Measurements from ENCODE around the gene CAV2.
"Not testable (repeated sequence)": the region's sequence is repeated elsewhere in the genome, so short reads cannot be mapped to it uniquely, and the experiment has no call there.

CAV2 gene, protein sequence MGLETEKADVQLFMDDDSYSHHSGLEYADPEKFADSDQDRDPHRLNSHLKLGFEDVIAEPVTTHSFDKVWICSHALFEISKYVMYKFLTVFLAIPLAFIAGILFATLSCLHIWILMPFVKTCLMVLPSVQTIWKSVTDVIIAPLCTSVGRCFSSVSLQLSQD

GRCh38 chr7:116499168-116500077 is at the start of gene CAV2:
TSS of gene CAV2 (plus strand) at chr7:116499738. CDS start at chr7:116499782, 44 bp downstream.
- no peak for DNase-seq

- DNase-seq: no peak
These were observed 49.6 kb upstream of the CAV2 start for GRCh38 chr7:116449950-116450349.

DNA sequence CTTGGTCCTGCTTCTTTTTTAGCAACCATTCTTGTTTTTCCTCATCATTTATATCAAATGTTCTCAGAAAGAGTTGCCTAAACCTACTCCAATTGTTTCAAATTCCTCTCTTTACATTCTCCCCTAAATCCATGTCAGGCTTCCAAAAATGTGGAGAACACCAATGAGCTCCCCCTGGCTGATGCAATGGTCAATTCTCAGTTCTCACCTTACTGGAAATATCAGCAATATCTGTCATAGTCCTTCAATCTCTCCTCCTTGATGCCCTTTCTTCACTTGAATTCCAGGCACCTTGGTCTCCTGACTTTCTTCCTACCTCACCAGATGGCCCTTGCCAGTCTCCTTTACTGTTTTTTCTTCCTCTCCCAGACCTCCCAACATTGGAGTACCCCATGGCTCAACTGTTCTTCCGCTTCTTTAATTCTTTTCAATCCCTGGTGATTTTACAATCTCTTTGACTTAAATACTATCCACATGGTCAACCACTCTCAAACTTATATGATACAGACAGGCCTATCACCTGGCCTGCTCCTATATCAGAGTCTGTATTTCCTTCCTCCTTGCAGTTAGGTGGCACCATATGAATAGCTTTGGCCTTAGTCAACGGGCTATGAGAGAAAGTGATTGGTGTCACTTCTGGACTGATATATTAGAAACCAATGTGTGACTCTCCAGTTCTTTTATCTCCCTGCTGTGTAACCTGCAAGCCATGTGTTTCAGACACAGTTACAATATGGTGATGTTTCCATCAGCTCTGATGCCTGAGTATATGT is 47.4 kb upstream of the CAV2 start:
- DNase-seq: no peak

DNA sequence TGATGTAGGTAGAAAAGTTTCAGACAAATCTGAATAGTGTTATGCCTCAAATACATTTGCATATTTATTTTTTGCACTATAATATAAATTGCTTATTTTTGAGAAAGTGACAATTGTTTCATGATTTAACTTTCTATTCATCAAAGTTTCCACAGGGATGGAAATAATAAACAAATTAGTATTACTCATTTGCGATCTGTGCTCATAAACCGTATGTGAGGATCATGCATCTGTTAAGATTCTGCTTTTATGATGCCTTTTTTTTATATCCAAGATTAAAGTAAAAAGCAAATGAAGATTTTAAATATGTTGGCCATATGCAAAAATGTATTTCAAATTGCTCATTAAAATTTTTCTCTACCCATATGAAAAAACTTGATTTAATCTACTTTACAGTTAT is 45.2 kb upstream of the CAV2 start:
- DNase-seq: no peak

DNA sequence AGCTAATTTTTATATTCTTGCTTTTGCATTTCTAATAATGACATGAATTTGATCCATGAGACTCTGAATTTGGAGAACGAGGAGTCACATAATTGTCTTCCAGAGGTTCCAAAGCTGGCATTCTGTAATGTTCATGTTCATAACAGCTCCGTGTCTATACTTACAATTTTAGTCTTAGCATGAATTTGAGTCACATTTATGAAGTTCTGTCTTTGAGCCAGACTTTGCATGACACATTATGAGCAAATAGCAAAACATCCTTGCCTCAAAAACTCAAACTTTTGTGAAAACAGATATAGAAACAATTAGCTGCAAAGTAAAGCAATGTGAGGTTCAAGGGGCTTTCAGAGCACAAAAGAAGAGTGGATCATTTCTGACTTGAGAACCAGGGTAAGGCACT is 44.5 kb upstream of the CAV2 start:
- no peak for DNase-seq

- no peak for DNase-seq
These were observed 44.0 kb upstream of the CAV2 start for GRCh38 chr7:116455499-116455898.

DNA sequence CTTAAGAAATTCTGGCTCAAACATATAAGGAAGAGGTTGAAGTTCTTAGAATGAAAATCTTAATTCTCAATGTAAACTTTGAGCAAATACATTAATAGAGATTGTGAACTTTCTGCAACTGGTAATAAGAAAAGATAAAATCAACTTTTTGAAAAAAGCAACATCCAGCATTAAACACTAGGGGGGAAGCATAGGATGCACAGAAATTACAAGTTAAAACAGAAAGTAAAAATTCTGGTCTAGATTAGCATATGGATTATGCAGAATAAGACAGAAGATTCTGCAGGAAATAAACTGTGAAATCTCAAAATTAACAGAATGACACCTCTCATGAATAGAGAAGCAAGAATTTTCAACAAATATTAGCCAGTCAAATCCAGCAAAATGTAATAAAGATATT is 38.0 kb upstream of the CAV2 start:
- no peak for DNase-seq

DNA sequence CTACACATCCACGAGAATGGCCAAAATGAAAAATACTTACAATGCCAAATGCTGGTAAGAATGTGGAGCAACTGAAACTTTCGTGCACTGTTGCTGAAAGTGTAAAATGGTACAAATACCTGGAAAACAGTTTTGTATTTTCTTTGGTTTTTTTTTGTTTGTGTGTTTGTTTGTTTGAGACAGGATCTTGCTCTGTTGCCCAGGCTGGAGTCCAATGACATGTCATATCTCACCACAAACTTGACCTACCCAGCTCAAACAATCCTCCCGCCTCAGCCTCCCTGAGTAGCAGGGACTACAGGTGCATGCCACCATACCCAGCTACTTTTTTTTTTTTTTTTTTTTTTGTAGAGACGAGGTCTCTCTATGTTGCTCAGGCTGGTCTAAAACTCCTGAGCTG is 35.6 kb upstream of the CAV2 start:
- DNase-seq: no peak

- DNase-seq: no peak
These were observed 35.2 kb upstream of the CAV2 start for GRCh38 chr7:116464375-116464774.

DNA sequence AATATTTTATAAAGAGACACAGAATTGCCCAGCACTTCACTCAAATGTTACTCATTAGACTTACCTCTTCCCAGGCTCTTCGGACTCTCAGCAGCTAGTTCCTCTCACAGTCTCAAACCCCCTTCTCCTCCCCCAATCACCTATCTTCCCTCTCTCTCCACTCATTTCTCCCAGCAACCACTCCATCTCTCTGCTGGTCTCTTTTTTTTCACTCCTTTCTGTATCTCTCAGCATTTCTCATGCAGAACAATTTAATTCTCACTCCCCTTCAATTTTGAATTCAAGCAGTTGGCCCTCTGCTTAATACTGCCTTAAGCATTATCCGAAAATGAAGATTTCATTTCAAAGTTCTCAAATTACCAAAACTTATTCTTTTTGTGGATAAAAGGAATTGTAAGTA is 34.4 kb upstream of the CAV2 start:
- DNase-seq: no peak

- no peak for DNase-seq
These were observed 31.0 kb upstream of the CAV2 start for GRCh38 chr7:116468534-116468933.

- DNase-seq: no peak
These were observed 21.9 kb upstream of the CAV2 start for GRCh38 chr7:116477625-116478024.

- no peak for DNase-seq
These were observed 20.7 kb upstream of the CAV2 start for GRCh38 chr7:116478834-116479233.

DNA sequence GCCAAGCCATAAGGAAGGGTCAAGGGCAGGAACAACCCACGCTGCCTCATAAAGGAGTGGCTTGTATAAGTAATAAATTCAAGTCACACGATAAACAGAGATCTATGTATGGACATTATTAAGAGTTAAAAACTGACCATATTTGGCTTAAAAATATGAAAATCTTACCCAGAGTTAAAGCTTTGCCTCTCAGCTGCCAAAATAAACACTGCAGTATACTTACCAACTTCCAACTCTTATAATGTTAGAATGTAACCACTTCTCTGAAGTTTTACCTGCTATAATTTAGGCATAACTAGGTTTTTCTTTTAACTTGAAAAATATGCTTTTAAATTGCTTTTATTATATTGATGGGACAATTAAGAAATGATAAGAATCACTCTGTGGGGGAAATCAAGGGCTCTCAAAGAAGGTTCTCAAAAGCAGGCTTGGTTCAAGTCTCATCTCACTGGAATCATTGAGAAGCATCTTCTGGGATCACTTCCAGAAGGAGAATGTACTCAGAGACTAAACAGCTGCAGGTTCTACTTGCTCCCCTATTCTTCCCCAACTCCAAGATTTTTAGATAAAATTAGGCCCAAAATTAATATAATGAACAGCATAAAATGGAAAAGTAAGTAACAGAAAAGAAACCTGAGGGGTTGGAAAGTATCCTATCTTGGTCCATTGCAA is 16.1 kb upstream of the CAV2 start:
- no peak for DNase-seq

- not testable (repeated sequence) for DNase-seq
These were observed 15.1 kb upstream of the CAV2 start for GRCh38 chr7:116484389-116484788.

DNA sequence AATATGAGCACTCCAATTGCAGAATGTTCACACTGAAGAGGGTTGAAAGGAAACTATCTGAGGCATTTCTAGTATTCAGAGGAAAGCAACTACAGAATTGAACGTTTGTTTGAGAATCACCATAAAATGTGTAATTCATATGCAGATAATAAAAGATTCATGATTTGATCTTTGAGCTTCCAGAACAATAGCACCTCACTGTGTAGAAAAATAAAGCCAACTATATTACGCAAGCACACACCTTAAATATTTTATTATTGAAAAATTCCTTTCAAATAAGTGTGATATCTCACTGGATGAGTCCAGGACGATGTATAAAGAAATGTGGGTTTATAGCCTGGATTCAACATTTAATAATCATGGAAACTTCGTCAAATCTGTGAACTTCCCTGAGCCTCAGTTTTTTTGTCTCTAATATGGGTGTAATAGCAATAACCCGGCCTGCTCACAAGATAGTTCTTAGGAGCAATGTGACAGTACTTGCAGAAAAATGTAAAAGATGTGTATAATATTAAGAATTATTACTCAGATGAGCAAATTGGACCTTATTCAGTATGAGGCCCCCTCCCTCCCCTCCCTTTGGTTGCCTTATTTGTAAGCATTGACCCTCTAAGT is 11.5 kb upstream of the CAV2 start:
- DNase-seq: no peak

GRCh38 chr7:116490351-116490750 is 9.2 kb upstream of the CAV2 start:
- no peak for DNase-seq

GRCh38 chr7:116491887-116492653 is 7.5 kb upstream of the CAV2 start:
- DNase-seq: no peak

DNA sequence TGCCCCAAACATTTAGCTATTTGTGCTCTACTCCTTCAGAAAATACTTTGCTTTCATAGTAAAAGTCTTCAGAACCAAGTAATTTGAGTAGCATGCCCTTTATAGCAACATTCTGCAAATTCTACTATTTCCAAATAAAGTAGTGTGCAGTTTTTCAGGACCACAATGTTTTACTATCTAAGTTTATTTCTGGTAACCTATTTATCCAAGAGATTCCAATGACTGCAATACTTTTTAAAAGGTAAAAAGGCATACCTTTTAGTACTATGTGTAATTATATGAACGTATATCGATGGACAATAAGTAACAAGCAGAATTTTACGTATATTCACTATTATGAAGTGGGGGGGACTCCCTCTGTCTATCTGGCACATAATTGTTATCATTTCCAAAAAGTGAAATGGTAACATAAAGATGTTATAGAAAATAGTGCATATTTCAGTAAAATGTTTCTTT is 6.9 kb upstream of the CAV2 start:
- no peak for DNase-seq

DNA sequence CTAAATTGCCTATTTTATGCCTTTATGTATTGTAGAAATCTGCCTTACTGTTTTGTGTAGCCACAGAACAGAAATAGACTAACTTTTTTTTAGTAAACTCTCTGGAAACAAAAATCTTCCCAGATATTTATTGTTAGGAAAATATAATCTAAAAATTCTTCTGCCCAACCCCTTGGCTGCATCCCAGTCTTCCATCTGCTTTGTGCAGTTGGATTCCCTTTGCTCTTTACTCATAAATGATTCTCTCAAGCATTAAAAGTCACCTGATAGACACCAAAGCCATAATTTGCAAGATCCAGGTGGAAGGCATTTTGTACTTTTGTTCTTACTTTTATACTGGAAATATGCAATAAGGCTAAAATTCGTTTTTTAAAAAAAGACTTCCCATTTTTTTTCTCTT is 6.1 kb upstream of the CAV2 start:
- DNase-seq: no peak

GRCh38 chr7:116494472-116494871 is 5.1 kb upstream of the CAV2 start:
- no peak for DNase-seq

- no peak for DNase-seq
These were observed 3.8 kb upstream of the CAV2 start for GRCh38 chr7:116495736-116496135.

Data from CD4-positive, alpha-beta T cell treated with Interleukin-17A for 1 hour (primary cell).